HepG2 (cell line): ENCODE measurements around the gene RBM23. TPM values are rescaled to one million over a fixed set of nuclear protein-coding genes. Genes with fewer than 3 reads are reported as not detected.

Experiments
- HDAC1 ChIP-seq: sonication (generic); formaldehyde crosslinking; IDR thresholded peaks from 2 replicates; pipeline ENCODE4 v1.5.1; 2020; ENCODE audit warnings: mild to moderate bottlenecking, missing genetic modification reagents
- KLF9 ChIP-seq: IDR thresholded peaks from 2 replicates; pipeline ENCODE4 v1.6.1; 2016; ENCODE audit warnings: low read depth
- MIER2 ChIP-seq: IDR thresholded peaks from 2 replicates; pipeline ENCODE4 v1.6.1; 2016; ENCODE audit warnings: missing biosample characterization, missing genetic modification reagents
- MTERF4 ChIP-seq: sonication (generic); formaldehyde crosslinking; IDR thresholded peaks from 2 replicates; pipeline ENCODE4 v1.8.0; 2023; ENCODE audit warnings: mild to moderate bottlenecking, missing genetic modification reagents
- PHF5A ChIP-seq: IDR thresholded peaks from one replicate; pipeline ENCODE4 v1.6.1; 2018; ENCODE audit warnings: low read depth, missing genetic modification reagents; ENCODE audit not compliant: unreplicated experiment
- RCOR2 ChIP-seq: IDR thresholded peaks from 2 replicates; pipeline ENCODE4 v1.6.1; 2016; ENCODE audit warnings: missing biosample characterization, missing genetic modification reagents
- REPIN1 ChIP-seq: sonication (generic); formaldehyde crosslinking; IDR thresholded peaks from 2 replicates; pipeline ENCODE4 v1.8.0; 2022; ENCODE audit warnings: missing genetic modification reagents, low read depth, mild to moderate bottlenecking, borderline replicate concordance
- ZNF121 ChIP-seq: sonication (generic); formaldehyde crosslinking; IDR thresholded peaks from 2 replicates; pipeline ENCODE4 v1.5.0; 2020; ENCODE audit warnings: mild to moderate bottlenecking, missing genetic modification reagents
- ZNF160 ChIP-seq: sonication (generic); formaldehyde crosslinking; IDR thresholded peaks from 2 replicates; pipeline ENCODE4 v1.8.0; 2022; ENCODE audit warnings: mild to moderate bottlenecking, inconsistent platforms, missing genetic modification reagents
- ZNF329 ChIP-seq: sonication (generic); formaldehyde crosslinking; IDR thresholded peaks from 2 replicates; pipeline ENCODE4 v1.9.0; 2021; ENCODE audit warnings: low read depth, mild to moderate bottlenecking, missing genetic modification reagents
- ZNF407 ChIP-seq: sonication (generic); formaldehyde crosslinking; IDR thresholded peaks from one replicate; pipeline ENCODE4 v1.5.1; 2020; ENCODE audit warnings: mild to moderate bottlenecking, missing genetic modification reagents; ENCODE audit errors: not compliant biosample characterization
- ZNF44 ChIP-seq: sonication (generic); formaldehyde crosslinking; IDR thresholded peaks from 2 replicates; pipeline ENCODE4 v1.5.1; 2020; ENCODE audit warnings: mild to moderate bottlenecking, missing genetic modification reagents
- ZNF567 ChIP-seq: sonication (generic); formaldehyde crosslinking; IDR thresholded peaks from 2 replicates; pipeline ENCODE4 v1.8.1; 2023; ENCODE audit warnings: mild to moderate bottlenecking, missing genetic modification reagents, borderline replicate concordance
- ZNF598 ChIP-seq: sonication (generic); formaldehyde crosslinking; IDR thresholded peaks from 2 replicates; pipeline ENCODE4 v1.5.1; 2020; ENCODE audit warnings: mild to moderate bottlenecking, missing genetic modification reagents, borderline replicate concordance
- polyA plus RNA-seq, 8 experiments: library from polyadenylated mRNA; depleted of rRNA in 3 of 8; stranded (reverse) in 7 of 8; unstranded in 1 of 8; fragments of >200 nt; fragmentation: Illumina TruSeq in 4 of 8; extraction: Trizol in 4 of 8; gene quantifications; 2 replicates each; pipeline versions ENCODE4 v1.2.1 to v1.2.3, GENCODE V29; 2011 to 2016; ENCODE audit warnings: low read depth in 4 of 8, missing spikeins in 1 of 8, mixed read lengths in 1 of 8; ENCODE audit not compliant: insufficient read depth in 1 of 8
- total RNA-seq, 5 experiments: library from RNA; depleted of rRNA; stranded (reverse); fragments of >200 nt; fragmentation: Illumina TruSeq; extraction: Trizol; gene quantifications; 2 replicates each; pipeline ENCODE4 v1.2.3, GENCODE V29; 2016; ENCODE audit warnings: low read depth in 1 of 5
- TF ChIP-seq, protein P1 (sequence below): IDR thresholded peaks from 2 replicates; pipeline ENCODE4 v1.6.1; 2012; ENCODE audit warnings: inconsistent platforms
- TF ChIP-seq, protein P2 (sequence below): sonication (generic); formaldehyde crosslinking; IDR thresholded peaks from 2 replicates; pipeline ENCODE4 v1.9.0; 2021; ENCODE audit warnings: missing genetic modification reagents, borderline replicate concordance

The RBM23 gene
- total and polyA plus RNA-seq, 2 of the 13 experiments (the other 11 are each of a cell fraction or from before 2014, with no cell fraction given), result 1.5 to 2.1 TPM

DNA sequence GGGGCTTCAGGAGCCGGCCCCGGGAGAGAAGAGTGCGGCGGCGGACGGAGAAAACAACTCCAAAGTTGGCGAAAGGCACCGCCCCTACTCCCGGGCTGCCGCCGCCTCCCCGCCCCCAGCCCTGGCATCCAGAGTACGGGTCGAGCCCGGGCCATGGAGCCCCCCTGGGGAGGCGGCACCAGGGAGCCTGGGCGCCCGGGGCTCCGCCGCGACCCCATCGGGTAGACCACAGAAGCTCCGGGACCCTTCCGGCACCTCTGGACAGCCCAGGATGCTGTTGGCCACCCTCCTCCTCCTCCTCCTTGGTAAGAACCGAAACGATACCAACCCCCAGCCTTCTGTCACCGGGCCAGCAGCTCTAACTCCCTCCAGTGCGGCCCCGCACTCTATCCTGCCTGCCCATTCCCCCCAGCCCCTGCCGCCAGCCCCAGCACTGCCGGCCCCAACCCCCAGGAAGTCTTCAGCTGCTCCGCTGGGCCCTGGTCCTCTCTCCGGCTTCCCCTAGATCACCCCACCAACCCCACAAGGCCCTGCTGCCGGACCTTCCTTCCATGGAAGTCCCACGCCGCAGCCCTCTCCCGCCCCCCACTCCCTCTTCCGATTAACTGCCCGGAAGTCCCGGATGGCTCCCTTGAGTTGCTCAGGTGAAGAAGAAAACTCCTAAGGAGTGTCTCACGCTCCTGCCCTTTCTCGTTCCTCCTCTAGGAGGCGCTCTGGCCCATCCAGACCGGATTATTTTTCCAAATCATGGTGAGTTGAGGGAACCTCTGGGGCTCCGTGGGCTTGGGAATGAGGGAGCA lies 46.7 kb downstream of the RBM23 start (continued):
- TF ChIP-seq REPIN1 (CRISPR knock-in tag) (no peak), ZNF329 (CRISPR knock-in tag) (0 out of 2 replicates have a peak, but pooled peaks have one; percentile 42), ZNF121 (CRISPR knock-in tag) (no peak), ZNF160 (CRISPR knock-in tag) (peak; percentile 59; the same call in 1 of the 2 replicates), MIER2 (CRISPR knock-in tag) (peak; percentile 21; the same call in 1 of the 2 replicates), PHF5A (CRISPR knock-in tag) (no peak), MTERF4 (CRISPR knock-in tag) (peak; percentile 66; the same call in 1 of the 2 replicates), ZNF567 (CRISPR knock-in tag) (no peak), ZNF44 (no peak), HDAC1 (no peak; the same call in 1 of the 2 replicates), ZNF407 (peak; percentile 86), ZNF598 (CRISPR knock-in tag) (peak; percentile 13; the same call in 1 of the 2 replicates), KLF9 (CRISPR knock-in tag) (0 out of 2 replicates have a peak, but pooled peaks have one; percentile 66), RCOR2 (CRISPR knock-in tag) (peak; percentile 42; the same call in 1 of the 2 replicates)
- TF ChIP-seq, protein P1, sequence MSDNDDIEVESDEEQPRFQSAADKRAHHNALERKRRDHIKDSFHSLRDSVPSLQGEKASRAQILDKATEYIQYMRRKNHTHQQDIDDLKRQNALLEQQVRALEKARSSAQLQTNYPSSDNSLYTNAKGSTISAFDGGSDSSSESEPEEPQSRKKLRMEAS, result 0 out of 2 replicates have a peak, but pooled peaks have one; percentile 19
- TF ChIP-seq, protein P2, sequence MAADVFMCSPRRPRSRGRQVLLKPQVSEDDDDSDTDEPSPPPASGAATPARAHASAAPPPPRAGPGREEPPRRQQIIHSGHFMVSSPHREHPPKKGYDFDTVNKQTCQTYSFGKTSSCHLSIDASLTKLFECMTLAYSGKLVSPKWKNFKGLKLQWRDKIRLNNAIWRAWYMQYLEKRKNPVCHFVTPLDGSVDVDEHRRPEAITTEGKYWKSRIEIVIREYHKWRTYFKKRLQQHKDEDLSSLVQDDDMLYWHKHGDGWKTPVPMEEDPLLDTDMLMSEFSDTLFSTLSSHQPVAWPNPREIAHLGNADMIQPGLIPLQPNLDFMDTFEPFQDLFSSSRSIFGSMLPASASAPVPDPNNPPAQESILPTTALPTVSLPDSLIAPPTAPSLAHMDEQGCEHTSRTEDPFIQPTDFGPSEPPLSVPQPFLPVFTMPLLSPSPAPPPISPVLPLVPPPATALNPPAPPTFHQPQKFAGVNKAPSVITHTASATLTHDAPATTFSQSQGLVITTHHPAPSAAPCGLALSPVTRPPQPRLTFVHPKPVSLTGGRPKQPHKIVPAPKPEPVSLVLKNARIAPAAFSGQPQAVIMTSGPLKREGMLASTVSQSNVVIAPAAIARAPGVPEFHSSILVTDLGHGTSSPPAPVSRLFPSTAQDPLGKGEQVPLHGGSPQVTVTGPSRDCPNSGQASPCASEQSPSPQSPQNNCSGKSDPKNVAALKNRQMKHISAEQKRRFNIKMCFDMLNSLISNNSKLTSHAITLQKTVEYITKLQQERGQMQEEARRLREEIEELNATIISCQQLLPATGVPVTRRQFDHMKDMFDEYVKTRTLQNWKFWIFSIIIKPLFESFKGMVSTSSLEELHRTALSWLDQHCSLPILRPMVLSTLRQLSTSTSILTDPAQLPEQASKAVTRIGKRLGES, result no peak
